ENCODE results near the gene ANGPTL2. TPM values are rescaled to one million over a fixed set of nuclear protein-coding genes. Genes with fewer than 3 reads are reported as not detected.

The ANGPTL2 gene
- total and polyA plus RNA-seq, 12 donors, result 16.2 to 73.5 (median 42.9) TPM

DNA sequence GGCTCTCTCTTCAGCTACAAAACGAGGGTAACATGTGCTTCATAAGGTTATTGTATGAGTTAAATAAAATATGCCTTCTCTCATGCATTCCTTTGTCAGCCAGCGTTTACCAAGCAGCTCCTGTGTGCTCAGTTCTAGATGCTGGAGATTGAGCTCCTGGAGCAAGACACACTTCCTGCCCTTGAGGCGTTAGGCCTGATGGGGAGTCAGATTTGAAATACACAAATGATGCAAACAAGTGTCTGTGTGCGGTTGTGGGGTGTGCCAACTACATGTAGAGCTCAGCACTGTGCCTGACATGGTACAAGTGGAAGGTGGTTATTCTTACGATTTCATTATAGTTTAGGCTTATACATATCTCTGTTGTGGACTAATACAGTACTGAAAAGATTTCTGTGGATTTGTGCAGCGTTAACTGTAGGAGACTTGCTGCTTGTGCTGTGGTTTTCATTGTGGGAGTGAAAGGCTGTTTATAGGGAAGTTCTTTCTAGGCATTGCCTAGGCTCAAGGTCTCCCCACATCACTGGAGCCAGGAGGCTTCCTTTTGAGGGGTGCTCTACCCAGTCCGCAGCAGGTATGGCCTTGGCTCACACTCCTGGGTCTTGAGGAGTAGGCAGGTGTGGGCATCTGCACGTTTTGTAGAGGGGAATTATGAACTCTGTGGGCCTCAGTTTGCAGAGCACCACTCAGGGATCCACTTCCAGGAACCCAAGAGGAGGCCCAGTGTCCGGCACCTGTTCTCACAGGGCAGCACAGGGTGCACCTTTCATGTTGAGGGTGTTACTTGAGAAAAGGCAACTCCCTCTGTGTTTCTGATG is 39.8 kb upstream of the ANGPTL2 start:
- peak overlapping the region in 6 of 10 donors; percentile 3 to 80 (median 48) for H3K27ac ChIP-seq
- no peaks in the 10 kb centered on the region for H3K9me3 ChIP-seq
- WGBS, 2 donors, result 73 to 74% methylated on average over 9 of the region's 9 CpGs
- H3K36me3 ChIP-seq, result no peaks in the 10 kb centered on the region
- peaks cover 0 to 55% (median 31%) of the 10 kb centered on the region in 9 donors for H3K4me1 ChIP-seq
- no peak for DNase-seq
- no peaks in the 10 kb centered on the region for H3K27me3 ChIP-seq
- intact Hi-C loops (cut with DNase I), result no loop called here
- ATAC-seq, result no peak
- H3K4me3 ChIP-seq, result no peak overlapping the region
- TF ChIP-seq, protein P1, sequence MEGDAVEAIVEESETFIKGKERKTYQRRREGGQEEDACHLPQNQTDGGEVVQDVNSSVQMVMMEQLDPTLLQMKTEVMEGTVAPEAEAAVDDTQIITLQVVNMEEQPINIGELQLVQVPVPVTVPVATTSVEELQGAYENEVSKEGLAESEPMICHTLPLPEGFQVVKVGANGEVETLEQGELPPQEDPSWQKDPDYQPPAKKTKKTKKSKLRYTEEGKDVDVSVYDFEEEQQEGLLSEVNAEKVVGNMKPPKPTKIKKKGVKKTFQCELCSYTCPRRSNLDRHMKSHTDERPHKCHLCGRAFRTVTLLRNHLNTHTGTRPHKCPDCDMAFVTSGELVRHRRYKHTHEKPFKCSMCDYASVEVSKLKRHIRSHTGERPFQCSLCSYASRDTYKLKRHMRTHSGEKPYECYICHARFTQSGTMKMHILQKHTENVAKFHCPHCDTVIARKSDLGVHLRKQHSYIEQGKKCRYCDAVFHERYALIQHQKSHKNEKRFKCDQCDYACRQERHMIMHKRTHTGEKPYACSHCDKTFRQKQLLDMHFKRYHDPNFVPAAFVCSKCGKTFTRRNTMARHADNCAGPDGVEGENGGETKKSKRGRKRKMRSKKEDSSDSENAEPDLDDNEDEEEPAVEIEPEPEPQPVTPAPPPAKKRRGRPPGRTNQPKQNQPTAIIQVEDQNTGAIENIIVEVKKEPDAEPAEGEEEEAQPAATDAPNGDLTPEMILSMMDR (IDR thresholded peaks at IDR 0.05), result no peak

DNA sequence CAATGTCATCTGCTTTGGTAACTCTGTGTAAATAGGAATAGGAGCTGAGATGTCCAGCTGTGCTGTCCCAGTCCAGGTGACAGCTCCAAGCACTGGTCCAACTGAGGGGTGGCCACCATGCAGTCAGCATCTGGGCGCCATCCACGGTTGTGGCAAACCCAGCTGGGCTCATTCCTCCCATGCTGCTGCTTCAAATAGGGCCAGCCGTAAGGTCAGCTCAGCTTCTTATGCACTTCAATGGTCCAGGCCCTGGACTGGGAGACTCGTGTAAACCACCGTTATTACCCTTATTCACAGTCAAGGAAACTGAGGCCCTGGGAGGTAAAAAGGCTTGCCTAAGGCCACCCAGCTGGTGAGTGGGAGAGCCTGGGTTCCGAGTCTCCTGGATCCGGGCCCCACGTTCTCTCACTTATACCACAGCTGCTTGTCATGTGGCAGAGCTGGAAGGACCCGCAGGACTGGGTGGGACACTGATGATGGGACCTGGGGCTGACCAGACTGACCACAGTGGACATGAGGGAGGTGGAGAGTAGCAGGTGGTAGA is 38.7 kb upstream of the ANGPTL2 start:
- DNase-seq (no peak), ATAC-seq (no peak)
- 97 to 98% methylated on average over 9 of the region's 9 CpGs for WGBS, 2 donors
- H3K27ac ChIP-seq, result peak overlapping the region in 1 of 10 donors; percentile 80
- H3K27me3 ChIP-seq, result no peaks in the 10 kb centered on the region
- intact Hi-C loops (cut with DNase I), result no loop called here
- peaks cover 0 to 55% (median 31%) of the 10 kb centered on the region in 9 donors for H3K4me1 ChIP-seq
- H3K36me3 ChIP-seq, result no peaks in the 10 kb centered on the region
- TF ChIP-seq, protein P1 (IDR thresholded peaks at IDR 0.05), result no peak
- no peak overlapping the region for H3K4me3 ChIP-seq
- H3K9me3 ChIP-seq, result no peaks in the 10 kb centered on the region

DNA sequence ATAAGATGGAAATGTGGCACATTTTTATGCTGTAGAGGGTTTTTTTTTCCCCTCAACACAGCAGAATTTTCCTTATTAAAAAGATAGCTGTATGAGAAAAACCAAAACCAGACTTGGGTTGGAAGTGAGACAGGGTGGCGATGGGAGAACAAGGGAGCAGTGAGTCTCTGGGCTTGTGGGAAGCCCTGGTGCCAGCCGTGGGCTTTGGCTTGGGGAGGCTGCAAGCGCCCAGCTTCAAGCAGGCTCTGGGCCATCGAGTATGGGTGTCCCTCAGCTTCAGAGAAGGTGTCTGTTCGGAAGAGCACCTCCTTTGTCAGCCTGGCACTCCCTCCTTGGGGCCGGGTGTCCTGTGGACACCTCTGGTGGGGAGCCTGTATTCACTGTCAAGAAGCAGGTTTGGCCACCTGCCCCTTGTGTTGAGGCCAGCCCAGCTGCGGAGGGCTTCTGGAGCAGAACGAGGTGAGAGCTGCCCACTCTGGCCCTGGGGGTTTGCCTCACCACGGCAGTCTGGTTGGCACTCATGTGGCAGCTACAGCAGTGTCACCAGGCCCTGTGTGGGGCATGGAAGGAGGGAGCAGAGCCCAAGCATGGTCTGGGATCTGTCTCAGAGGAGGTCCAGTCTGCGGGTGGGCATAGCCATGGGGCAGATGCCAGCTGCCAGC is 37.6 kb upstream of the ANGPTL2 start:
- WGBS, 2 donors, result 88 to 90% methylated on average over 10 of the region's 10 CpGs
- ATAC-seq, result peak in 1 of 8 donors; percentile 49
- no peak overlapping the region for H3K4me3 ChIP-seq
- peak overlapping the region in 5 of 10 donors; percentile 6 to 54 (median 19) for H3K27ac ChIP-seq
- no peaks in the 10 kb centered on the region for H3K36me3 ChIP-seq
- intact Hi-C loops (cut with DNase I), result no loop called here
- TF ChIP-seq, protein P1 (IDR thresholded peaks at IDR 0.05), result no peak
- peaks cover 2 to 56% (median 32%) of the 10 kb centered on the region in 9 donors for H3K4me1 ChIP-seq
- H3K27me3 ChIP-seq, result no peaks in the 10 kb centered on the region
- no peak for DNase-seq
- H3K9me3 ChIP-seq, result no peaks in the 10 kb centered on the region

DNA sequence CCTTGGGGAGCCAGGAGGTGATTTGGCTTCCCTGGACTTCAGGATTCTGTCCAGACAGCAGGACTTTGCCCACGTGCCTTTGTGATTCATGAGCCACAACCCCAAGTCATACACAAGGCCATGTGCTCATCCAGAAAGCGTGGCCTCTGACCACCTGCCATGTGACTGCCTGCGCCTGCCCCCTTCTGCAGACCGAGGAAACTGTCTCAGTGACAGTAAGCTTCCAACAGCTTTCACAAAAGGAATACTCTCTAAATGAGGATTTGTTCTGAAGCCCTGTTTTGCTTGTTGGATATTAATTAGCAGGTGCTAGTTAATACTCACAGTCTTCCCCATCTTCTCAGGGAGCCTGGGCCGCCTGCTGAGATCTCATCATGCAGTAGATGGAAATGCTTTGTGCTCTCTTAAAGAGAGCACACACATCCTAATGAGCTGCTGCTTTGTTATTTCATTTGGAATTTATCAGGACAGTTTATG is 36.9 kb upstream of the ANGPTL2 start:
- H3K36me3 ChIP-seq, result no peaks in the 10 kb centered on the region
- WGBS, 2 donors, result 51 to 55% methylated on average over 5 of the region's 5 CpGs
- TF ChIP-seq, protein P1 (IDR thresholded peaks at IDR 0.05), result peak in 5 of 9 donors; percentile 16 to 42 (median 22)
- no peaks in the 10 kb centered on the region for H3K9me3 ChIP-seq
- intact Hi-C loops (cut with DNase I), result no loop called here
- peak overlapping the region in 4 of 10 donors; percentile 12 to 54 (median 32) for H3K27ac ChIP-seq
- no peaks in the 10 kb centered on the region for H3K27me3 ChIP-seq
- H3K4me1 ChIP-seq, result peaks cover 7 to 58% (median 35%) of the 10 kb centered on the region in 9 donors
- DNase-seq, result peak in 1 of 2 donors; percentile 65
- ATAC-seq, result peak in 5 of 8 donors; percentile 35 to 66 (median 46)
- H3K4me3 ChIP-seq, result no peak overlapping the region

Data from heart right ventricle (tissue), 16 donors.